Ectodermal cell (in vitro differentiated cells): ENCODE measurements around the gene ENGASE.

ENCODE experiments used
- H3K27ac ChIP-seq: 2 replicates; pipeline ENCODE4 v1.7.0; 2013; ENCODE audit warnings: mild to moderate bottlenecking, low read depth, low read length; ENCODE audit not compliant: insufficient read depth, poor library complexity, severe bottlenecking
- H3K27me3 ChIP-seq: 2 replicates; pipeline ENCODE4 v1.7.0; 2013; ENCODE audit warnings: mild to moderate bottlenecking, low read length; ENCODE audit not compliant: insufficient read depth, control insufficient read depth, poor library complexity, severe bottlenecking
- H3K36me3 ChIP-seq: one replicate; pipeline ENCODE4 v1.7.0; 2013; ENCODE audit warnings: low read length; ENCODE audit not compliant: control insufficient read depth, insufficient read depth
- H3K4me1 ChIP-seq: one replicate; pipeline ENCODE4 v1.7.0; 2013; ENCODE audit warnings: low read length; ENCODE audit not compliant: control insufficient read depth, insufficient read depth
- H3K4me3 ChIP-seq: 2 replicates; pipeline ENCODE4 v1.7.0; 2013; ENCODE audit warnings: low read depth, low read length, control low read depth; ENCODE audit not compliant: insufficient read depth
- H3K9me3 ChIP-seq: 2 replicates; pipeline ENCODE4 v1.7.0; 2013; ENCODE audit warnings: mild to moderate bottlenecking, low read length, moderate library complexity; ENCODE audit not compliant: control insufficient read depth
- WGBS, 2 experiments: methylation state at CpG; one replicate each; pipeline ENCODE4 v1.1.7; 2013; ENCODE audit warnings: missing lambda C conversion rate in 2 of 2; 5-methylcytosine and 5-hydroxymethylcytosine counted together

The ENGASE gene

GRCh38 chr17:79045842-79046196, 28.8 kb upstream of the ENGASE start:
- Histone ChIP-seq H3K27ac (no peak overlapping the region), H3K4me3 (no peak overlapping the region), H3K27me3 (no peaks in the 10 kb centered on the region), H3K4me1 (peaks cover 6% of the 10 kb centered on the region), H3K36me3 (no peaks in the 10 kb centered on the region), H3K9me3 (no peaks in the 10 kb centered on the region)
- whole genome bisulfite sequencing, 2 experiments = 8% methylated on average over 11 of the region's 11 CpGs

- Histone ChIP-seq H3K9me3 (no peaks in the 10 kb centered on the region), H3K27ac (no peak overlapping the region), H3K4me1 (peaks cover 6% of the 10 kb centered on the region), H3K36me3 (no peaks in the 10 kb centered on the region), H3K4me3 (no peak overlapping the region), H3K27me3 (no peaks in the 10 kb centered on the region)
- 82 to 83% methylated on average over 25 of the region's 25 CpGs for WGBS, 2 experiments
Measured at GRCh38 chr17:79046197-79046915, 28.3 kb upstream of the ENGASE start.

- H3K36me3 ChIP-seq = no peaks in the 10 kb centered on the region
- no peak overlapping the region for H3K4me3 ChIP-seq
- no peaks in the 10 kb centered on the region for H3K9me3 ChIP-seq
- H3K27ac ChIP-seq = no peak overlapping the region
- no peaks in the 10 kb centered on the region for H3K27me3 ChIP-seq
- H3K4me1 ChIP-seq = peaks cover 6% of the 10 kb centered on the region
- 94 to 96% methylated on average over 15 of the region's 15 CpGs for WGBS, 2 experiments
Measured at GRCh38 chr17:79046916-79047280, 27.7 kb upstream of the ENGASE start.

GRCh38 chr17:79047291-79047920, 27.2 kb upstream of the ENGASE start:
- H3K4me1 ChIP-seq = peaks cover 6% of the 10 kb centered on the region
- no peaks in the 10 kb centered on the region for H3K27me3 ChIP-seq
- no peak overlapping the region for H3K4me3 ChIP-seq
- H3K27ac ChIP-seq = no peak overlapping the region
- no peaks in the 10 kb centered on the region for H3K36me3 ChIP-seq
- H3K9me3 ChIP-seq = no peaks in the 10 kb centered on the region
- 93 to 94% methylated on average over 30 of the region's 30 CpGs for WGBS, 2 experiments

GRCh38 chr17:79047923-79048825, 26.4 kb upstream of the ENGASE start:
- no peaks in the 10 kb centered on the region for H3K36me3 ChIP-seq
- no peaks in the 10 kb centered on the region for H3K9me3 ChIP-seq
- no peak overlapping the region for H3K4me3 ChIP-seq
- 80 to 83% methylated on average over 41 of the region's 41 CpGs for WGBS, 2 experiments
- no peak overlapping the region for H3K27ac ChIP-seq
- peaks cover 6% of the 10 kb centered on the region for H3K4me1 ChIP-seq
- no peaks in the 10 kb centered on the region for H3K27me3 ChIP-seq

- Histone ChIP-seq H3K4me1 (peaks cover 6% of the 10 kb centered on the region), H3K27me3 (no peaks in the 10 kb centered on the region), H3K36me3 (no peaks in the 10 kb centered on the region), H3K4me3 (no peak overlapping the region), H3K27ac (no peak overlapping the region), H3K9me3 (no peaks in the 10 kb centered on the region)
- 88% methylated on average over 21 of the region's 21 CpGs for WGBS, 2 experiments
Measured at GRCh38 chr17:79048826-79049755, 25.5 kb upstream of the ENGASE start.

GRCh38 chr17:79049821-79050220, 24.8 kb upstream of the ENGASE start:
- H3K36me3 ChIP-seq = no peaks in the 10 kb centered on the region
- peaks cover 6% of the 10 kb centered on the region for H3K4me1 ChIP-seq
- no peaks in the 10 kb centered on the region for H3K27me3 ChIP-seq
- no peak overlapping the region for H3K4me3 ChIP-seq
- no peak overlapping the region for H3K27ac ChIP-seq
- H3K9me3 ChIP-seq = no peaks in the 10 kb centered on the region
- 90 to 94% methylated on average over 11 of the region's 11 CpGs for WGBS, 2 experiments

- Histone ChIP-seq H3K27ac (no peak overlapping the region), H3K9me3 (no peaks in the 10 kb centered on the region), H3K4me1 (peaks cover 6% of the 10 kb centered on the region), H3K4me3 (no peak overlapping the region), H3K27me3 (no peaks in the 10 kb centered on the region), H3K36me3 (no peaks in the 10 kb centered on the region)
- WGBS, 2 experiments = 90 to 92% methylated on average over 6 of the region's 6 CpGs
Measured at GRCh38 chr17:79050551-79050950, 24.1 kb upstream of the ENGASE start.

- peaks cover 6% of the 10 kb centered on the region for H3K4me1 ChIP-seq
- H3K9me3 ChIP-seq = no peaks in the 10 kb centered on the region
- H3K27me3 ChIP-seq = no peaks in the 10 kb centered on the region
- no peaks in the 10 kb centered on the region for H3K36me3 ChIP-seq
- no peak overlapping the region for H3K27ac ChIP-seq
- H3K4me3 ChIP-seq = no peak overlapping the region
- 87 to 91% methylated on average over 6 of the region's 6 CpGs for WGBS, 2 experiments
Measured at GRCh38 chr17:79051306-79051705, 23.3 kb upstream of the ENGASE start.
